Eye (tissue), 1 donor: ENCODE results near the gene MOGAT3.

Experiments used
- DNase-seq: peaks from one replicate; pipeline ENCODE4 v3.0.0-alpha.2; 2015

The MOGAT3 gene, protein sequence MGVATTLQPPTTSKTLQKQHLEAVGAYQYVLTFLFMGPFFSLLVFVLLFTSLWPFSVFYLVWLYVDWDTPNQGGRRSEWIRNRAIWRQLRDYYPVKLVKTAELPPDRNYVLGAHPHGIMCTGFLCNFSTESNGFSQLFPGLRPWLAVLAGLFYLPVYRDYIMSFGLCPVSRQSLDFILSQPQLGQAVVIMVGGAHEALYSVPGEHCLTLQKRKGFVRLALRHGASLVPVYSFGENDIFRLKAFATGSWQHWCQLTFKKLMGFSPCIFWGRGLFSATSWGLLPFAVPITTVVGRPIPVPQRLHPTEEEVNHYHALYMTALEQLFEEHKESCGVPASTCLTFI

DNA sequence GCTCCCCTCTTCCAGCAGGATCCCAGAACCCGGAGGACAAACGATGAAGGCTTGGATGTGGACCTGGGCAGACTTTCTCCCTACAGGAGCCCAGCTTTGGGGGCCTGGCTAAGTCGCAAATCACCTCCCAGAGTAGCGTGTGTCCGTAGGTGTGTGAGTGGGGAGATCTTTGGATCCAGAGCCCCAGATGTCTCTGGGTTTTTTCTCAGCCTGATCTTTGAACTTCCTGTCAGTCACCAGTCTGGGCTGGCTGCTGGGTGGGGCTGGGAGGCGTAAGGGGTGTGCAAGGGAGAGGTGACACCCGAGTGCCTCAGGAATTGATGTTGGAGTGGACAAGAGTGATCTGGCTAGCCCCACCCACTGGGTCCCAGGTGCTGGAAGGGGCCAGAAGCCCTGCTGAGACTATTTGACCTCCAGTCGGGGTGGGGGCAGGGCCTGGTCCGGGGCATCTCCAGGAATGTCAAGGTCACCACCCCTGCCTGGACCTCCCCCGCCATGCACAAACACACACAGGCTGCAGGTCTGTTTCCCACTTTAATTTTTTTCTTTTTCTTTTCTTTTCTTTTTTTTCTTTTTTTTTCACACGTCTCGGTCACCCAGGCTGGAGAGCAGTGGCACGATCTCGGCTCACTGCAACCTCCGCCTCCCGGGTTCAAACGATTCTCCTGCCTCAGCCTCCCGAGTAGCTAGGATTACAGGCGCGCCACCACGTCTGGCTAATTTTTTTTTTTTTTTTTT lies at the start of gene MOGAT3:
Gene MOGAT3, minus strand, starts transcription at position 175 of the 738 bp plus-strand sequence. CDS start 182 bp downstream, outside the sequence.
- DNase-seq: no peak

DNA sequence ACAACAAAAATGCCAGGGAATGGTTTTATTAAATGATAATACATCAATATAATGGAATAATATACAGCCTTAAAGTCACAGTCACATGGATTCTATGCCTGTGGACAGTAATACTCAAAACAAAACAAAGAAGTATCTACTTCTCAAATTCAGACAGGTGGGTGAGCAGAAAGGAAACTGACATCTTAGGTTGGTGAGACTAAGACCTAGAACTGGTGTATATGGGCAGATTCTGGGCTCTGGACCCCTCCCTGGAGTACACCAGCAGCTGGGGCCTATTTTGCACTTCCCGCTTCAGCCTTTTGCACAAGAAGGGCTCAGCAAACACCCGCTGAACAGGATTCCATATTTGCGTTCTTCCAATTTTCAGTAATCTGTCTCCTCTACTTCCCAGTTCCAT lies 49.5 kb upstream of the MOGAT3 start:
- DNase-seq: no peak

DNA sequence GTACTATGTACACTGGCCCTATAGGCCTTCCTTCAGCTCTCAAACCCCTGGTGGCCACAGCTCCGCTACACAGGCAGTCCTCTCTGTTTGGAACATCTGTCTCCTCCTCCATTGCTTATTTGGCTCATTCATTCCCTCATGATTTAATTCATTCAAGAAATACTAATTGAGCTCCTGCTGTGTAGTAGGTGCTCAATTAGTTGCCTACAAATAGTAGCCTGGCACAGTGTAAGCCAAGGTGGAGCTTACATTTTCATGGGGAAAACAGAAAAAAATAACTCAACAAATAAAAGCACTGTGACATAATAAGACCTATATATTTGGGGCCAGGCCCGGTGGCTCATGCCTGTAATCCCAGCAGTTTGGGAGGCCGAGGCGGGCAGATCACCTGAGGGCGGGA lies 47.4 kb upstream of the MOGAT3 start:
- DNase-seq: no peak

DNA sequence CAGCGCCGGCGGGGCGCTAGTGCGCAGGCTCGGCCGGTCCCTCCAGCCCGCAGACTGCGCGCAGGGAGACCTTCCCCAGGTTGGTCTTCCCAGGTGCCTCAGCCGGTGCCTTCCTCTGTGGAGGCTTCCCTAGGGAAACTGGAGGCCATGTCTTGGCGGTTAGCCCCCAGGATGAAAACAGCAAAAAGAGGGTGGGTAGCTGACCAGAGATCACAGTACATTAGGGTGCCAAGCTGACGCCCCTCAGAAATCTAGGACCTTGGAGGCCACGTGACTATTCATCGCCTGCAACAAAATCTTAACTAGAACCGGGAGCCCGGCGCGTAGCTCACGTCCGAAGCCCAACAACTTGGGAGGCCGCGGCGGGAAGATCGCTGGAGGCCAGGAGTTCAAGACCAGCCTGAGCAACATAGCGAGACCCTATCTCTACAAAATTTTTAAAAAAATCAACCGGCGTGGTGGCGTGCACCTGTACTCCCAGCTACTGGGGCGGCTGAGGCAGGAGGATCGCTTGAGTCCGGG lies 44.4 kb upstream of the MOGAT3 start:
- no peak for DNase-seq

DNA sequence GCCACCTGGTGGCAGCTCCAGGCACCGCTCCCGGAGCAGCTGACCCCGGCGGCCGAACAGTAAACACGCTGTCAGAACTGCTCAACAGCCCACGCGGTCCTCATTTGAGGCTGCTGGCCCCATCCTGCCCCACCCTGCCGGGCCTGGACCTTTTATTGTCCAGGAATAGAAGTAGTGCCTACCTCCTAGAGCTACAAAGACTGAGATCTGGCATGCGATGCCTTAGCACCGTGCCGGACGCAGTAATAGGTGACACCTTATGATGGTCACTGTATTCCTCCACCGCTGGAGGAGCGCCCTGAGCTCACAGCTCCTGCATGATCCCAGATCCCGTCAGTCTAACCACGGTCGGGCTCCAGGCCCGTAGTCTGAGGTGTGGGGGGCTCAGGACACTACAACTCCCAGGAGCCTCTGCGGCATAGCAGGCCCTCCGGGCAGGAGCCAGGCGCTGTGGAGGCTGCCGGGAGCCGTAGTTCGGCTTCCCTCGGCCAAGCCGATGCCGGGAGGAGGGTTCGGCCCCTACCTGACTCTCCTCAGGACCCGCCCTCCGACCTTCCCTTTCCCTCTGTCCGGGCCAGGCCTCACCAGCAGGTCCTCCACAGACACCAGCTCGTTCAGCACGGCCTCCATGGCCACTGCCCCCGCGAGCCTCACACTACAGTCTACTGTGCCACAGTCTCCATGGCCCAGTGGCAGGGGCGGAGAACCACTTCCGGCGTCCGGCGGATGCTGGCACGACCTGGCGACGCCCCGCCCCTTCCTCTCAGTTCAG lies 43.7 kb upstream of the MOGAT3 start, which contains the start of gene FIS1:
Gene FIS1, minus strand, starts transcription at position 707 of the 772 bp plus-strand sequence. Its CDS starts 77 bp downstream, at position 630.
- peak; percentile 97 for DNase-seq

DNA sequence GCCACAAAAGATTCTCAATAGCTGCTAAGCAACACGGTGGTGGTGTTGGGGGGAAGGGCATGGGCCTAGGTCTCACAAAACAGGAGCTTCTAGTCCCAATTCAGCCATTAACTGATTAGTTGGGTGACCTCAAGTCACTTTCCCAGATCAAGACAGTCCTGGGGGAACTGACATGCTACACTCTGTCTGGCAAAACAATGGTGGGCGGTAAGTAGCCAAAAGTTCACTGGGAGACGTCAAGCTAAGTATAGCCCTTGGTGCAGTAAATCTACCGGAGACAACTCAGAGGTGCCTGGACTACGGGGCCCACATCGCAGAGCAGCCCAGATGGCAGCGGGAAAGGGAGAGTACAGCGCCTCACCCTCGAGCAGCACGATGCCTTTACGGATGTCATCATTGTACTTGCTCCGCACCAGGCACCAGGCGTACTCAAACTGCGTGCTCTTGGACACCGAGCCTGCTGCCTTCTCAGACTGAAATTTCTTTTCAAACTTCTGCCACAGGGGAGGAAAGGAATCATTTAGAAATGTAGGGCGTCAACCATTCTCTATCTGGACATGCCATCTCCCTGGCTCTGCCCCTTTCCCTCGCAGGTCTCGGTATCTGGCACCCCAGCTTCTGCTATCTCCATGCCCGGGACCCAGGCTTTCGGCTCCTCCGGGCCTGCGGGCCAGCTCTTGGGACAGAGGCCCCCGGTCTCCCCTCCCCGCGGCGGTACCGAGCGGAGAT lies 43.0 kb upstream of the MOGAT3 start:
- no peak for DNase-seq

DNA sequence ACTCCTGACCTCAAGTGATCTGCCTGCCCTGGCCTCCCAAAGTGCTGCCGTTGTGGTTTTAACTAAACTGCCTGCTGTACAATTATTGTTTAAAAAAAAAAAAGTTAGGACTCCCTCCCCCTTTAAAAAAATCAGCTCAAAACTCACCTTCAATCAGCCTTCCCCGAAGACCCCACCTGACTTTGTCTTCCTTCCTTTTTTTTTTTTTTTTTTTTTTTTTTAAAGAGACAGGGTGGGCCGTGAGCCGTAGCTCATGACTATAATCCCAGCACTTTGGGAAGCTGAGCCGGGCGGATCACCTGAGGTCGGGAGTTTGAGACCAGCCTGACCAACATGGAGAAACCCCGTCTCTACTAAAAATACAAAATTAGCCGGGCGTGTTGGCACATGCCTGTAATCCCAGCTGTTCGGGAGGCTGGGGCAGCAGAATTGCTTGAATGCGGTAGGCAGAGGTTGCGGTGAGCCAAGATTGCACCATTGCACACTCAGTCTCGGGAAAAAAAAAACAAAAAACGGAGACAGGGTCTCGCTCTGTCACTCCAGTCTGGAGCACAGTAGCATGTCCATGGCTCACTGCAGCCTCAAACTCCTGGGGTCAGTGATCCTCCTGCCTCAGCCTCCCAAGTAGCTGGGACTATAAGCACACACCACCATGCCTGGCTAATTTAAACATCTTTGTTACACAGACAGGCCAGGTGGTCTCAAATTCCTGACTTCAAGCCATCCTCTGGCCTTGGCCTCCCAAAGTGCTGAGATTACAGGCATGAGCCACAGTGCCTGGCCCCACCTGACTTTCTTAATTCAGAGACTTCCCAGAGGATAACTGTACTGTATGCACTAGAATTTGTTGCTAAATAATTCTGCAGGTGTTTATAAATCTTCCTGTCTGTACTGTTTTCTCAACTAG lies 40.9 kb upstream of the MOGAT3 start:
- DNase-seq: no peak

DNA sequence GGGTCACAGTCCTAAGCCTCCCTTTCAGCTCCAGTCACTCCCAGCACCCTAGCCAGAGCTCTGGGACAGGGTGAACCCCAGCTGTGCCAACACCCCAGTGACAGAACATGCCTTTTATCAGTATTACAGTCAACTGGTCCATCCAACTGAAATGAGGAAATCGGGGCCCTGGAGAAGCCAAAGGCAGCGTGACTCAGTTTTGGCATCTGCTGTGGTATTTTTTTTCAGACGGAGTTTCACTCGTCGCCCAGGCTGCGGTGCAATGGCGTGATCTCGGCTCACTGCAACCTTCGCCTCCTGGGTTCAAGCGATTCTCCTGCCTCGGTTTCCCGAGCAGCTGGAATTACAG lies 40.2 kb upstream of the MOGAT3 start:
- no peak for DNase-seq

DNA sequence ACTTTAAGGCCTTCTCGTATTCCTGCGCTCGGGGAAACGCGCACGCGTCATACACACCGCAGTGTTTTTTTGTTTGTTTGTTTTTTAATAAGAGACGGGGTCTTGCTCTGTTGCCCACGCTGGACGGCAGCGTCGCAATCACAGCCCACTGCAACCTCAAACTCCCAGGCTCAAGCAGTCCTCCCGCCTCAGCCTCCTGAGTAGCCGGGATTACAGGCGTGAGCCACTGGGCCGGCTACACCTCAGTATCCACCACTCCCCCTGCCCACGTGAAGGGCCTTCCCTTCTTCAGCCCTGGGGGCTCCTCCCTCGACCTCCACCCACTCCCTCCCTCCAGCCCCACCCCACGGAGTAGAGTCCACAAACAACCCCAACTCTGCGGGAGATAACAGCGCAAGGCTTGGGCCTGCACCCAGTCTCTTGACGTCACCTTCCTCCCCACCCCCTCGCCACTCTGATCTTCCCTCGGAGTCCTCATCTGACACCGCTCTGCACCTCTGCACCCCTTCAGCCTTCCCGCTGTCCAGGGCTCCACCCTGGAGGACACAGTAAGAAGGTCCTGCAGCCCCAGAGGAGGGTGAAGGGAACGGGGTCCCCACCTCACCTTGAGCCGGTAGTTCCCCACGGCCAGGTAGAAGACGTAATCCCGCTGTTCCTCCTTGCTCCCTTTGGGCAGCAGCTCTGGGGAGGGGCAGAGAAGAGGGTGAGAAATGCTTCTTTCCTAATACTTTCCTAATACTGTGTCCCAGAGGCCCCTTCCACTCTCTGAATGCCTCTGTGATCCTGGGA lies 39.6 kb upstream of the MOGAT3 start:
- no peak for DNase-seq

DNA sequence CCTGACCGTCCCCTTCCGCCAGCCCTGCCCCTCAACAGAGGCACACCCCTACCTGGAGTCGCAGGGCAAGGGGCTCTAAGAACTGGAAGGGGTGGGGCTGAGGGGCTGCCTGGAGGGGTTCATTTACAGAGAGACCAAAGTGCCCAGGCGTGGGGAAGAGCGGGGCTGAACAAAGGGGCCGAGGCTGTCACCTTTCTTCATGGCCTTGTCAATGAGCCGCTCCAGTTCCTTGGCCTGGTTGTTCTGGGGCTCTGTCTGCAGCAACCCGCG lies 39.0 kb upstream of the MOGAT3 start:
- no peak for DNase-seq

DNA sequence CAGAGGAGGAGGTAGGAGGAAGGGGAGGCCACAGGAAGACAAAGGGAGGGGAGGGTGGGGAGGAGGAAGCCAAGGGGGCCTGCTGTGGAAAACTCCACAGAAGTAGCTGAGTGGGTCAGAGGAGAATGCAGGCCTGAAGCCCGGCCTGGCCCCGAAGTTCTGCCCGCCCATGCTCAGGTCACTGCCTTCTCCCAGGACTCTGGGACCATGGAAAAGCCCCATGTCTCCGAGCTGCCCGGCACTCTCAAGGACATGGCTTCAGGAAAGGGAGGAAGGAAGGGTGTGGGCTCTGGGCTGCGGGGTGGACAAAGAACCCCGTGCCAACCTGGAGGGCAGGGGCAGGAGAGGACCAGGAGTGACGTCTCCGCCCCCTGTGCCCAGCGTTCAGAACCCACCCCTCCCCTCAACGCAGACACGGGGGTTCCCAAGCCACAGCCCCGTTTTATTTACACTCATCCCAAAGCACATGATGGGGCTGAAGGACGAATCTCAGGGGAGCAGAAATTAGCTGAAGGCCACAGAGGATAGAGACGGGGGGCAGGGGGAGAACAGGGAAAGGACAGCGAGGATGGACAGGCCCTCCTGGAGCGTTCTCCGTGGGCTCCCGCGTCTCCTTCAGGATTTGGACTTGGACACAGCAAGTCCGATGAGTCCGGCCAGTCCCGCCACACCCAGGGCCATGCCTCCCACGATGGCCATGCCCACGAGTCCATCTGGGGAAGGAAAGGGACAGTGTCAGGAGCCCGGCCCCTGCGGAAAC lies 38.5 kb upstream of the MOGAT3 start:
- DNase-seq: no peak

DNA sequence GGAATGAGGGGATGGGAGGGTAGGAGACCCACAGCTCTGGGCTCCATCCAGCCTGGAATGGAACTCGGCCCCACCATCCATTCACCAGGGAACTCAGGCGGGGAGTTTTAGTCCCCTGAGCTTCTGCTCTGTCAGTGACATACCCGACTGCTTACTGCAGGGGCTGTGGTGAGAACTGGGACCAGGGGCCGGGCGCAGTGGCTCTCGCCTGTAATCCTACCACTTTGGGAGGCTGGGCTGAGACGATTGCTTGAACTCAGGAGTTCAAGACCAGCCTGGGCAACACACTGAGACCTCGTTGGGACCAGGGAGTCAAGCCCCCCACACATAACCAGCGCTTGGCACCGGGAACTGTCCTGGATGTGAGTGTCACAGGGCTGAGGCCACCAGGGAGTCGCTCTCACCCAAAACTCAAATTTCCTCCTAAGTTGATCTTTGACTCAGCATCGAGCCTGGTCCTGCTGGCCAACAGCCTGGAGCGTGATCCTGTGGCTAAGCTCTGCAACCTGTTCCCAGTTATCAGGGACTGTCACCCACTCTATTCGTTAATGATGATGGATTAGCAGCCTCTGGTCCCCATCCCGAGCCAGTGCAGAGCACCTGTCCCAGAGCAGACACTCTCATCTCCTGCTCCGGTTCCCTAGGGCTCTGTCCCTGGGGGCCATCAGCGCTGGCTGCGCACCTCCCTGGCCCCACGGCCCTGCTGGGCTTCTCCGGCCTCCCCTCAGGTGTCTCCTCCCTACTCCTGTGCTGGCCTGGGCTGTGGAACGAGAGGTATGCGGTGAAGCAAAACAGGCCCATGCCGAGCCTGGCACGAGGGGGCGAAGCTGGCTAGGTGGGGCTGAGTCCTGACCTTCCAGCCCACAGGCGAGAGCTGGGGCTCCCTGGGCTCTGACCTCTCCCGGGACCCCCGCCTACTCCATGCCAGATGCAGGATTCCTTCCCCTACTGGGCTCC lies 37.7 kb upstream of the MOGAT3 start:
- no peak for DNase-seq

DNA sequence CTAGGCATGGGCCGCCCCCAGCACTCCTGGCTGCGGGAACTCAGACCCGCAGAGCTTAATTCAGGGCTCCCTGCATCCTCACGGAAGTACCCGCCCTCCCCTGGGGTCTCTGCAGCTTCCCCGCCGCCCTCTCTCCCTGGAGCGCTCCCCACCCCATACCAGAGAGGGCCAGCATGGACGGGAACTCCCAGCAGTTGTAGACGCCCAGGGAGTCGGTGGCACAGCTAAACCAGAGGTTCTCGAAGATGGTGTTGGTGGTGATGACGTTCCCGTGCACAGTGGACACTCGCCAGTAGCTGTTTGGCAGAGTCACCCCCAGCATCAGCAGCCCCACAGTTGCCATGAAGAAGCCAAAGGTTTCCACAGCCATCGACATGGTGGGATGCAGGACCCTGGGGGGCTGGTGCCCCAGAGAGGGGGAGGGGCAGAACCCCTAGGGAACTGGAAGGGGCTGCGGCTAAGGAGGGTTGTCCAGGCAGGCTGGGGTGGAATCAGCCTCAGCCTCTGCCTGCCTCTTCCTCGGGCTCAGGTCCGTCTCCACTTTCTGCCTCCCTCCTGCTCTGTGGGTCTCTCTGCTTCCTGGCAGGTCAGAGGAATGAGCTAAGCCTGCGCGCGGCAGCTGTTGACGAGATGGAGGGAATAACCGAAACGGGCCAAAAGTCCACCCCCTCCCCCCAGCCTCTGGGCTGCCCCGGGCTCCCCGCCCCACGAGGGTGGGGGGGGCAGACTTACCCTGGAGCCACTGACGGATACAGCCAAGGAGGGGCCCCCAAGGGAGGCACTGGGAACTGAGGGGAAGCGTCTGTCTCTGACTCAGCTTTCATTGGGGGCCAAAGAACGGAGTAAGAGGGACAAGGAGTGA lies 36.6 kb upstream of the MOGAT3 start, which contains the start of gene CLDN15:
Gene CLDN15, minus strand, starts transcription at position 597 of the 862 bp plus-strand sequence. Its CDS starts 221 bp downstream, at position 376.
- no peak for DNase-seq

DNA sequence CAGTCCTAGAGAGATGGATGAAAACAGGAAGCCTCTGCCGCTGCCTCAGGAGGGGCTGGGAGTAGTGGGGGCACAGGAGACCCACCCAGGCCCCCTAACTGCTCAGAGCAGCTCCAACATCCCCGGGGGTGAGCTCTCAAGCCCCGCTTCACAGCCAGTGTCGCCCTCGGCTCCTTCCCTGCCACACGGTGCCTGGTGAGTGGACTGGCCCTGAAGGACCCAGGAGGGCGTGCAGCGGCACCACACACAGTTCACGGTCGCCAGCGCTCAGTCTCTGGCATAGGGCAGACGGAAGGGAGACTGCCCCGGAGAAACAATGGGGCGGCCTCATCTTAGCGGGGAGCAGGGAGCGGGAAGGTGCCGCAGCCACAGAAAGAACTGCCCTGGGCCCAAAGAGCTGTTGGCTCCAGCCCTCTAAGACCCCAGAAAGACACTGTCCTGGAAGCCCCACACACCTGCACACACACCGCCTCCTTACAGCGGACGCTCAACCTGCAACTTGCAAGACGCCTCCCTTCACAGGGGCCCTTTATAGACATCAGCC lies 35.5 kb upstream of the MOGAT3 start:
- DNase-seq: no peak

DNA sequence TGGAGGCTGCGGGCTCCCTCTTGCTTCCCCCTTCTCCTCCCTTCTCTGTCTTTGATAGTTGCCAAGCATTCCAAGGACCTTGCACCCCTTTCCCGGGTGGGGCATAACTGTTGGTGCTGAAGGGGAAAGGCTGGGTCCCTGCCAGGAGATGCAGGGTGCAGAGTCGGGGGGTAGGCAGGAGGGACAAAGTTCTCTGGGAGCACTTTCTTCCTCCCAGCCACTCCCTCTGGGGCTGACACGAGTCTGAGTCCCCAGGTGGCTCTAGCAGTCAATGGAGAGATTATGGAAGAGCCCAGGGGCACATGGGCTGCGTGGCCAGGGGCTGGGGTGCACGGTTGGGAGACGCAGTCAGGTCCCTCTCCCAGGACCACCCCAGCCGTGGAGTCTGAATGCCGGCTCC lies 34.7 kb upstream of the MOGAT3 start:
- no peak for DNase-seq

DNA sequence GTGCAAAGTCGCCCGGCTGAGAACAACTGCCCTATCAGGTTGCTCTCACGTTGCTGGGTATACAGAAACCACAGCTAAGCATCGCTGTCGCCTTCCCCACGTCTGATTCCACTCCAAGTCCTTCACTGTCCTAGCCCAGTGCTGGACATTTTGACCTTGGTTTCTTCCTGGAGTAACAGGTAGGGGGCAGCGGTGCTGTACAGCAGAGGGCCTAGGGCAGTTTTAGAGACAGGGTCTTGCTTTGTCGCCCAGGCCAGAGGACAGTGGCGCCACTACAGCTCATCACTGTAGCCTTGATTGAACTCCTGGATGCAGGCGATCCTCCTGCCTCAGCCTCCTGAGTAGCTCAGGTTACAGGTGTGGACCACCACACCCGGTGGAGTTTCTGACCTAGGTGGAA lies 34.2 kb upstream of the MOGAT3 start:
- no peak for DNase-seq

DNA sequence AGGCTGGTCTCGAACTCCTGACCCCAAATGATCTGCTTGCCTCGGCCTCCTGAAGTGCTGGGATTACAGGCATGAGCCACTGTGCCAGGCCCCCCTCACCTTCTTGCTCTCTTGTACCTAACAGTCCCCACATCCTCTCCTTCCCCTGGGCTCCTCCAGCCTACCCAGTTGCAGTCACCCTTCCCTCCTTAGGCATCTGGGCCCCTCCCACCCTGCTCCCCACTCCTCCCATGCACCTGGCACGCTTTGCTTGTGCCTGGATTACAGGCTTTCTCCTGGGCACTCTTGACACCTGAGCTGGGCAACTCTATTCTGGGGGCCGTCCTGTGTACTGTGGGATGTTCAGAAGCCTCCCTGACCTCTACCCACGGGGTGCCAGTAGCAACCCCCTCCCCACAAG lies 33.8 kb upstream of the MOGAT3 start:
- no peak for DNase-seq
